ENCODE measurements around the gene MAN1C1. TPM values are rescaled to one million over a fixed set of nuclear protein-coding genes. Genes with fewer than 3 reads are reported as not detected.
"Not testable (repeated sequence)": the region's sequence is repeated elsewhere in the genome, so short reads cannot be mapped to it uniquely, and the experiment has no call there.

The MAN1C1 gene
- total RNA-seq, 1 donor from 2014 or later, result 64.7 TPM

DNA sequence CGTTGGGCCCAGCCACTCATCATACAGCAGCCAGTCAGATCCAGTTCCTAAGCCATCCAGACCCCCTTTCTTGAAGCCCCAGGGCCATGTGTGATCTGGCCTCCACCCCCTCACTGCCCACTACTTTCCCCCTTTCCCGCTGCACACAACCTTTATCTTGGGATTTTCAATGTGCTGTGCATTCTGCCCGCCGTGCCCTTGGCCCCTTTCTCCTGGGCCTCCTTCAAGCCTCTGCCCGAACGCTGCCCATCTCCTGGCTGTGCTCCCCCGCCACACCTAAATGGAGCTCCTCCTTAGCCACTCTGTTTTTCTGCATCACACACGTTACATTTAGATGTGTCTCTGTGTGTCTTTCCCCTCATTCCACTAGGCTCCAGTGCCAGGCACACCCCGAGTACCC, 116.7 kb downstream of the MAN1C1 start:
- no peak overlapping the region for H3K4me3 Mint-ChIP-seq (ENCODE audit: unreplicated experiment)
- H3K9me3 Mint-ChIP-seq (ENCODE audit: unreplicated experiment), result no peaks in the 10 kb centered on the region
- DNase-seq (ENCODE audit: extremely low spot score, unreplicated experiment), result no peak
- peaks cover 9% of the 10 kb centered on the region for H3K27me3 Mint-ChIP-seq (ENCODE audit: unreplicated experiment)
- H3K36me3 Mint-ChIP-seq (ENCODE audit: unreplicated experiment), result peaks cover 8% of the 10 kb centered on the region
- H3K27ac Mint-ChIP-seq (ENCODE audit: unreplicated experiment), result no peak overlapping the region
- peaks cover 16% of the 10 kb centered on the region for H3K4me1 Mint-ChIP-seq (ENCODE audit: unreplicated experiment)
- TF ChIP-seq, protein P1, sequence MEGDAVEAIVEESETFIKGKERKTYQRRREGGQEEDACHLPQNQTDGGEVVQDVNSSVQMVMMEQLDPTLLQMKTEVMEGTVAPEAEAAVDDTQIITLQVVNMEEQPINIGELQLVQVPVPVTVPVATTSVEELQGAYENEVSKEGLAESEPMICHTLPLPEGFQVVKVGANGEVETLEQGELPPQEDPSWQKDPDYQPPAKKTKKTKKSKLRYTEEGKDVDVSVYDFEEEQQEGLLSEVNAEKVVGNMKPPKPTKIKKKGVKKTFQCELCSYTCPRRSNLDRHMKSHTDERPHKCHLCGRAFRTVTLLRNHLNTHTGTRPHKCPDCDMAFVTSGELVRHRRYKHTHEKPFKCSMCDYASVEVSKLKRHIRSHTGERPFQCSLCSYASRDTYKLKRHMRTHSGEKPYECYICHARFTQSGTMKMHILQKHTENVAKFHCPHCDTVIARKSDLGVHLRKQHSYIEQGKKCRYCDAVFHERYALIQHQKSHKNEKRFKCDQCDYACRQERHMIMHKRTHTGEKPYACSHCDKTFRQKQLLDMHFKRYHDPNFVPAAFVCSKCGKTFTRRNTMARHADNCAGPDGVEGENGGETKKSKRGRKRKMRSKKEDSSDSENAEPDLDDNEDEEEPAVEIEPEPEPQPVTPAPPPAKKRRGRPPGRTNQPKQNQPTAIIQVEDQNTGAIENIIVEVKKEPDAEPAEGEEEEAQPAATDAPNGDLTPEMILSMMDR (IDR thresholded peaks at IDR 0.05), result no peak

DNA sequence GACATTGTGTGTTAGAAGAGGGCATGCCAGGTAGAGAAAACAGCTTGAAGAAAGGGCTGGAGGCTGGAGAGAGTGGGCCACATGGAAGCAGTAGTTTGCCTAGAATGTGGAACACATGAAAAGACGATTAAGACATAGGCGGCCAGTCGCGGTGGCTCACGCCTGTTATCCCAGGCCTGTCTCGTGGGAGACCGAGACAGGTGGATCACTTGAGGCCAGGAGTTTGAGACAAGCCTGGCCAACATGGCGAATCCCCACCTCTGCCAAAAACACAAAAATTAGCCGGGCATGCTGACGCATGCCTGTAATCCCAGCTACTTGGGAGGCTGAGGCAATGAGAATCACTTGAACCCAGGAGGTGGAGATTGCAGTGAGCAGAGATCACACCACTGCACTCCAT, 118.4 kb downstream of the MAN1C1 start:
- DNase-seq (ENCODE audit: extremely low spot score, unreplicated experiment); H3K4me3 Mint-ChIP-seq (ENCODE audit: unreplicated experiment); H3K27me3 Mint-ChIP-seq (ENCODE audit: unreplicated experiment); H3K27ac Mint-ChIP-seq (ENCODE audit: unreplicated experiment); H3K9me3 Mint-ChIP-seq (ENCODE audit: unreplicated experiment); H3K4me1 Mint-ChIP-seq (ENCODE audit: unreplicated experiment): not testable (repeated sequence)
- peaks cover 14% of the 10 kb centered on the region for H3K36me3 Mint-ChIP-seq (ENCODE audit: unreplicated experiment)

DNA sequence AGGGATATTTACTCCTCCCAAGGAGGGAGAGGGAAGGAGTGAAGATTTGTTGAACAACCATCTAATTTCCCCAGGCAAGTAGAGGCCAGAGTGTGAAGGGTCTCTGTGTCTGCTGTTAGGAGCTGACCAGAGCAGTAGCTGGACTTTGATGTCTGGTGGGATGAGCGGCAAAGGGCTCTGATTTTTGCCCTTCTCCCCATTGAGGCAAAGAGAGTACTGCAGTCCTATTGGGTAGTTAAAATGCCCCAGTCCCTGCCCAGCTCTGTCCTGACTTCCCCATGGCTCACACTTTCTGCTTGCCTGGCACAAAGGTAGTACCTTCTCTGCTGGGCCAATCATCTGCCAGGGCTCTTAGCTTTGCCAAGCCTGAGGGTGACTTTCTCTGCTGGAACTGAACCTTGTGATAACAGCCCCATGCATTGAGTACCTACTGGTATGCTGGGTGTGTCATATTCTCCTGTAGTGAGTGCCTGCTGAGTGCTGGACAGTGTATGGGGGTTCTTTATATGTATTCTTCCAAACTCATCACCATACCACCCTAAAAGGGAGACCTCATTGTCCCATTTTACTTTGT, 119.5 kb downstream of the MAN1C1 start:
- H3K27me3 Mint-ChIP-seq (ENCODE audit: unreplicated experiment), result peaks cover 17% of the 10 kb centered on the region
- TF ChIP-seq, protein P1 (IDR thresholded peaks at IDR 0.05), result no peak
- peaks cover 17% of the 10 kb centered on the region for H3K36me3 Mint-ChIP-seq (ENCODE audit: unreplicated experiment)
- H3K4me1 Mint-ChIP-seq (ENCODE audit: unreplicated experiment), result peaks cover 8% of the 10 kb centered on the region
- no peaks in the 10 kb centered on the region for H3K9me3 Mint-ChIP-seq (ENCODE audit: unreplicated experiment)
- DNase-seq (ENCODE audit: extremely low spot score, unreplicated experiment), result no peak
- no peak overlapping the region for H3K27ac Mint-ChIP-seq (ENCODE audit: unreplicated experiment)
- no peak overlapping the region for H3K4me3 Mint-ChIP-seq (ENCODE audit: unreplicated experiment)

DNA sequence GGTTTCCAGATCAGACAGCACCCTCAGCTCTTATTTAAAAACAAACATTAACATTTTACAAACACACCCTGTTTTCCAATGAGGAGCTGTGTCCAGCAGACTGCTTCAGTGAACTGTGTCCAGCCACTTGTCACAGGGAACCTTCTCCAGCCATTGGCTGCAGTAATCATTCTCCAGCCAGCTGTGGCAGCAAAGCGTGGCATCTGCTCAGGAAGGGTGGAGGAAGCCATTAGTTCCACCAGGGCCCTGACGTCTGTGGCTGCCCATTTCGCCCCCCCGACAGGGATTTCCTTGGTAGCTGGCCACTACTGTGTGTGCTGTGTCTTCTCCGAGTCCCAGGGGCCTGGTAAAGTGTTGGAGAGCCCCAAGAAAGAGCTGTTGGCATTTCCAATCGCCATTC, 120.5 kb downstream of the MAN1C1 start:
- Mint-ChIP-seq H3K36me3 (ENCODE audit: unreplicated experiment) (peaks cover 18% of the 10 kb centered on the region), H3K27ac (ENCODE audit: unreplicated experiment) (no peak overlapping the region), H3K4me3 (ENCODE audit: unreplicated experiment) (no peak overlapping the region), H3K4me1 (ENCODE audit: unreplicated experiment) (peaks cover 17% of the 10 kb centered on the region), H3K9me3 (ENCODE audit: unreplicated experiment) (no peaks in the 10 kb centered on the region), H3K27me3 (ENCODE audit: unreplicated experiment) (peaks cover 18% of the 10 kb centered on the region)
- DNase-seq (ENCODE audit: extremely low spot score, unreplicated experiment), result no peak
- TF ChIP-seq, protein P1 (IDR thresholded peaks at IDR 0.05), result no peak

DNA sequence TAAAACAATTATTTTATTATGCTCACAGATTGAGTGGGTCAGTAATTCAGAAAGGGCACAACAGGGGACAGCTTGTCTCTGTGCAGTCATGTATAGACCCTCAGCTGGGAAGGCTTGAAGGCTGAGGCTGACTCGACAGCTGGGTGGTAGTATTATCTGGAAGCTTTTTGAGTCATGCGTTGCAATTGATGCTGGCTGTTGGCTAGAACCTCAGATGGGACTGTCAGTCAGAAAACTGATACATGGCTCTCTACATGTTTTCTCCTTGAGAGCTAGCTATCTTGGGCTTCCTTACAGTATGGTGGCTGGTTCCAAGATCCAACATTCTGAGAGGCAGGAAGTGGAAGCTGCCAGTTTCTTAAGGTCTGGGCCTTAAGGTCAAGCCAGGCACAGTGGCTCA, 121.9 kb downstream of the MAN1C1 start:
- Mint-ChIP-seq H3K27ac (ENCODE audit: unreplicated experiment) (no peak overlapping the region), H3K9me3 (ENCODE audit: unreplicated experiment) (no peaks in the 10 kb centered on the region), H3K27me3 (ENCODE audit: unreplicated experiment) (peaks cover 18% of the 10 kb centered on the region), H3K36me3 (ENCODE audit: unreplicated experiment) (peaks cover 13% of the 10 kb centered on the region), H3K4me3 (ENCODE audit: unreplicated experiment) (no peak overlapping the region), H3K4me1 (ENCODE audit: unreplicated experiment) (peaks cover 29% of the 10 kb centered on the region)
- no peak for DNase-seq (ENCODE audit: extremely low spot score, unreplicated experiment)
- TF ChIP-seq, protein P1 (IDR thresholded peaks at IDR 0.05), result no peak

DNA sequence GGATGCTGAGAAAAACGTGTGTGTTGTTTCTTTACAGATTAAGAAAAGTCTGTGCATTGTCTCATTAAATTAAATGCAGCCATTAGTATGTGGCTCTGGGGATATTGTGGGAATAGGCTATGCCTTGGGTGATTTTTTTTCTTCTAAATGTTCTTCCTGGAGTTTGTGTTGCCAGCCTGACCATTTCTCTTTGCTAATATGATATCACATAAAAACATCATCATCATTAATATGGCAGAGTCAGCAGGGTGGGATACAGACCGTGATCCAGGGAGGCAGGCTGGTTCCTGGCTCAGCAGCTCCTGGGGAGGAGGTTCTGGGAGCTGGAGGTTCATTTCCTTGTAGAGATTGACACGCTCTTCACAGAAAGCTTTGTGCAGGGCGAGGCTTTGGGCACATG, 122.8 kb downstream of the MAN1C1 start:
- Mint-ChIP-seq H3K9me3 (ENCODE audit: unreplicated experiment) (no peaks in the 10 kb centered on the region), H3K36me3 (ENCODE audit: unreplicated experiment) (peaks cover 13% of the 10 kb centered on the region), H3K27me3 (ENCODE audit: unreplicated experiment) (peaks cover 18% of the 10 kb centered on the region), H3K4me3 (ENCODE audit: unreplicated experiment) (no peak overlapping the region), H3K4me1 (ENCODE audit: unreplicated experiment) (peaks cover 37% of the 10 kb centered on the region), H3K27ac (ENCODE audit: unreplicated experiment) (no peak overlapping the region)
- TF ChIP-seq, protein P1 (IDR thresholded peaks at IDR 0.05), result no peak
- no peak for DNase-seq (ENCODE audit: extremely low spot score, unreplicated experiment)

Measured in osteocyte (in vitro differentiated cells).